ENCODE data around the gene ZFP36L2.

GRCh38 chr2:43183743-43184142, 42.7 kb downstream of the ZFP36L2 start:
- no peak for TF ChIP-seq CTCF (conservative IDR thresholded peaks at IDR 0.05 in 1 of 2, IDR thresholded peaks at IDR 0.05 in 1 of 2; ENCODE audit: low read depth in 1 of 2, low read length in 2 of 2)
- no peak for TF ChIP-seq EZH2 (IDR thresholded peaks at IDR 0.05; ENCODE audit: low read length, missing control alignments)

Data from fibroblast of lung (primary cell).